Hepatocyte (in vitro differentiated cells): ENCODE measurements around the gene PYROXD2. TPM values are rescaled to one million over a fixed set of nuclear protein-coding genes. Genes with fewer than 3 reads are reported as not detected.

Source experiments
- DNase-seq: peaks from one replicate; pipeline ENCODE4 v3.0.0-alpha.2; 2016; ENCODE audit warnings: low spot score
- H2AFZ ChIP-seq: fragments of 200-600 bp; sonication (generic); 2 replicates; pipeline ENCODE4 v1.6.0; 2016; ENCODE audit warnings: antibody characterized with exemption, mild to moderate bottlenecking
- H3K27ac ChIP-seq: fragments of 200-600 bp; sonication (generic); 2 replicates; pipeline ENCODE4 v1.5.1; 2016; ENCODE audit warnings: mild to moderate bottlenecking
- H3K27me3 ChIP-seq: fragments of 200-600 bp; sonication (generic); 2 replicates; pipeline ENCODE4 v1.6.1; 2016
- H3K36me3 ChIP-seq: fragments of 200-600 bp; sonication (generic); replicated peaks from 2 replicates; pipeline ENCODE4 v1.5.1; 2016; ENCODE audit warnings: low read depth; ENCODE audit not compliant: insufficient read depth
- H3K4me1 ChIP-seq: fragments of 200-600 bp; sonication (generic); 2 replicates; pipeline ENCODE4 v1.5.1; 2016; ENCODE audit warnings: mild to moderate bottlenecking, moderate library complexity; ENCODE audit not compliant: insufficient read depth
- H3K4me2 ChIP-seq: fragments of 200-600 bp; sonication (generic); 2 replicates; pipeline ENCODE4 v1.6.0; 2016
- H3K4me3 ChIP-seq: fragments of 200-600 bp; sonication (generic); 2 replicates; pipeline ENCODE4 v1.5.1; 2016; ENCODE audit warnings: mild to moderate bottlenecking
- H3K79me2 ChIP-seq: fragments of 200-600 bp; sonication (generic); 2 replicates; pipeline ENCODE4 v1.6.0; 2017; ENCODE audit warnings: mild to moderate bottlenecking
- H3K9me2 ChIP-seq: fragments of 200-600 bp; sonication (generic); replicated peaks from 2 replicates; pipeline ENCODE4 v1.6.0; 2017; ENCODE audit warnings: mild to moderate bottlenecking; ENCODE audit not compliant: insufficient read depth
- H3K9me3 ChIP-seq: fragments of 200-600 bp; sonication (generic); 2 replicates; pipeline ENCODE4 v1.5.1; 2016; ENCODE audit warnings: low read depth, mild to moderate bottlenecking
- H4K20me1 ChIP-seq: fragments of 200-600 bp; sonication (generic); 2 replicates; pipeline ENCODE4 v1.6.0; 2016; ENCODE audit warnings: mild to moderate bottlenecking; ENCODE audit not compliant: insufficient read depth, poor library complexity, severe bottlenecking
- CTCF ChIP-seq: fragments of 200-600 bp; sonication (generic); IDR thresholded peaks from 2 replicates; pipeline ENCODE4 v1.5.1; 2016; ENCODE audit warnings: antibody characterized with exemption, mild to moderate bottlenecking; ENCODE audit not compliant: poor library complexity
- EZH2 ChIP-seq: fragments of 200-600 bp; sonication (generic); IDR thresholded peaks from 2 replicates; pipeline ENCODE4 v1.6.1; 2016; ENCODE audit warnings: antibody characterized with exemption, mild to moderate bottlenecking, borderline replicate concordance
- EZH2phosphoT487 ChIP-seq: fragments of 200-600 bp; sonication (generic); IDR thresholded peaks from one replicate; pipeline ENCODE4 v1.6.1; 2018; ENCODE audit warnings: antibody characterized with exemption, mild to moderate bottlenecking, low read depth, moderate library complexity; ENCODE audit not compliant: unreplicated experiment, severe bottlenecking
- WGBS: methylation state at CpG from one replicate; pipeline ENCODE4 v1.1.6; 2016; ENCODE audit warnings: low lambda C conversion rate; ENCODE audit errors: missing lambda C conversion rate; 5-methylcytosine and 5-hydroxymethylcytosine counted together
- polyA plus RNA-seq: library from polyadenylated mRNA; unstranded; fragments of >200 nt; fragmentation: Nextera tagmentation; extraction: Ambion mirVana; gene quantifications from 2 replicates; pipeline ENCODE4 v1.2.1, GENCODE V29; 2016
- total RNA-seq: library from RNA; depleted of rRNA; stranded (reverse); fragments of >200 nt; gene quantifications from 2 replicates; pipeline ENCODE4 v1.2.3, GENCODE V29; 2014

The PYROXD2 gene
- total and polyA plus RNA-seq, 2 experiments from 2014 or later = 9.7 to 11.6 TPM

- DNase-seq = peak; percentile 92
- H3K27me3 ChIP-seq = no peaks in the 10 kb centered on the region
- no peaks in the 10 kb centered on the region for H3K9me2 ChIP-seq
- no peak overlapping the region for H3K4me2 ChIP-seq
- H3K79me2 ChIP-seq = no peaks in the 10 kb centered on the region
- no peak overlapping the region for H2AFZ ChIP-seq
- H3K4me1 ChIP-seq = peaks cover 6% of the 10 kb centered on the region
- H3K4me3 ChIP-seq = no peak overlapping the region
- H3K9me3 ChIP-seq = no peaks in the 10 kb centered on the region
- H3K27ac ChIP-seq = peak overlapping the region; percentile 77
- no peaks in the 10 kb centered on the region for H3K36me3 ChIP-seq
- WGBS = 58% methylated on average over 3 of the region's 3 CpGs
- H4K20me1 ChIP-seq = no peaks in the 10 kb centered on the region
- TF ChIP-seq CTCF (no peak), EZH2 (no peak), EZH2phosphoT487 (no peak)
These were observed 46.0 kb upstream of the PYROXD2 start for GRCh38 chr10:98460837-98461499.

DNA sequence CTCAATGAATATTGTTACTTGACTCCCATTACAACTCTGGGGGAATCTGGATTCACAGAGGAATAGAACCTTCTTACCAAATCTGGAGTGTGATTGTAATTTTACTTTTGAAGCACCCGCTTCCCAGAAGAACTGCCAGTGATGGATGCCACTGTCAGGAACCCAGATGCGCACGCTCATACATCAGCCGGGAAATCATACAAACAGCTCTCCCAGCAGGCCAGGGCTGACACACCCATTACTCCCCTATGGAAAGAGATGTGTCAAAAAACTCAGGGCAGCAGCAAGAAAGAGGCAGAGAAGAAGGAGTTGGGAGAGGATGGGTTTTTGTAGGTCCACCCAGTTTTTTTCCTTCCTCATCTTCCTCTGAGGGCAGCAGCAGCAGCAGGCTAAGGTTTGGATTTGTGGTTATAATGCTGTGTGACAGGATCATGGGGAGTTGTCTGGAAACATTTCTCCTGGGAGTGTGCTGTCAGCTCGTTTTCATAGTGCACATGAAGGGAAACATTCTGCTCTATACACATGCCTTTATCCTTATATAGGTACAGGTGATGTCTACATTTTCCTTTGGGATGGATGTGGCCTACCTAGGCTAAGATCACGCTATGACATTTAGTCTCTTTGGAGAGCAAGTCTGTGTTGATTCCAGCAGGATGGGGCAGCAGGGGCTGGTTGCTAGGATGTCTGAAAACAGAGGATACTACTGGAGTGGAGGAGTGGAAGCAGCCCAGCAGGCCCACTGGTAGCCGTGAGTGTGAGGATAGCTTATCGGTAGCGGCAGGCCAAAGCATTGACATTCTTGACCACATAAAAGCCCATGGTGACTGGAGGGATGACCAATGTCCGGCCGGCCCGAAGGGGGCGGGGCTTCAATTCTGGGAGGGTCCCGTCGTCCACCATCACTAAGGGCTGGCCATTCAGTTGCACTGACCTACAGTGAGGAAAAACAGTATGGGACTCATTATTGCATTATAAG lies 44.1 kb upstream of the PYROXD2 start:
- TF ChIP-seq EZH2 (no peak), EZH2phosphoT487 (no peak), CTCF (no peak)
- Histone ChIP-seq H2AFZ (no peak overlapping the region), H3K9me3 (no peaks in the 10 kb centered on the region), H3K79me2 (no peaks in the 10 kb centered on the region), H3K27me3 (no peaks in the 10 kb centered on the region), H3K4me3 (no peak overlapping the region), H3K4me2 (no peak overlapping the region), H3K27ac (no peak overlapping the region), H3K36me3 (no peaks in the 10 kb centered on the region), H3K9me2 (no peaks in the 10 kb centered on the region), H3K4me1 (peaks cover 6% of the 10 kb centered on the region), H4K20me1 (no peaks in the 10 kb centered on the region)
- DNase-seq = no peak
- WGBS = 89% methylated on average over 15 of the region's 15 CpGs

DNA sequence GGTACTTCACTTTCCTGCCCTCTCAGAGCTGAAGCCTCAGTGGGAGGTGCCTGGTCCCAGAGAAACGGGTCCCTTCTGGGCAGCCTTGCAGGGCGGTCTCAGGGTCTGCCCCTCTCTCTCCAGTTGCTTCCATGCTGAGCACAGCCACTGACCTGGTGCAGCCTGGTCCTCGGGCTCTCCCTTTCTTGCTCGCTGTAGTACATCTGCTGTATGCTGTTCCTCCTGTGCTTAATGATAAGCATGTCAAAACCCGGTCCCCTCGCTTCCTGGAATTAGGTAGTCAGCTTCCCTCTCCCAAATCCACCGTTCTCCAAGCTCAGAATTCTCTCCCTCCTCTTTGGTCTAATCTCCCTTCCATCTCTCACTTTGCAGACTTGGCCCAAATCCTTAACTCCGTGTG lies 42.7 kb upstream of the PYROXD2 start:
- DNase-seq = no peak
- H3K27ac ChIP-seq = no peak overlapping the region
- H3K9me2 ChIP-seq = no peaks in the 10 kb centered on the region
- H3K79me2 ChIP-seq = no peaks in the 10 kb centered on the region
- H3K4me2 ChIP-seq = no peak overlapping the region
- TF ChIP-seq CTCF = no peak
- no peak for TF ChIP-seq EZH2phosphoT487
- no peak for TF ChIP-seq EZH2
- no peak overlapping the region for H3K4me3 ChIP-seq
- H3K4me1 ChIP-seq = peaks cover 6% of the 10 kb centered on the region
- H3K9me3 ChIP-seq = no peaks in the 10 kb centered on the region
- H2AFZ ChIP-seq = no peak overlapping the region
- no peaks in the 10 kb centered on the region for H3K36me3 ChIP-seq
- H4K20me1 ChIP-seq = no peaks in the 10 kb centered on the region
- 58% methylated on average over 8 of the region's 8 CpGs for WGBS
- no peaks in the 10 kb centered on the region for H3K27me3 ChIP-seq
